ENCODE measurements around the gene CARNS1. TPM values are rescaled to one million over a fixed set of nuclear protein-coding genes. Genes with fewer than 3 reads are reported as not detected.

Gene CARNS1
- polyA plus RNA-seq, 1 donor (not counting 4 experiments of a cell fraction or from before 2014, with no cell fraction given): not detected

GRCh38 chr11:67437082-67437808 lies 21.8 kb downstream of the CARNS1 start, which contains the start of gene PTPRCAP:
PTPRCAP (minus strand) TSS chr11:67437682; CDS start chr11:67437619, 63 bp downstream.
- H3K79me2 ChIP-seq (ENCODE audit: control insufficient read depth, insufficient read depth, low read length): peaks cover 6% of the 10 kb centered on the region
- peaks cover under 1% of the 10 kb centered on the region for H3K4me1 ChIP-seq (ENCODE audit: control insufficient read depth, extremely low read depth, insufficient read depth, low read length)
- no peak within 1 kb of the TSS for H3K4me3 ChIP-seq (ENCODE audit: control insufficient read depth in 2 of 3, extremely low read depth in 1 of 3, insufficient read depth in 2 of 3, low read depth in 1 of 3, low read length in 3 of 3)
- peaks cover 21 to 35% of the 10 kb centered on the region in 2 experiments for H3K36me3 ChIP-seq (ENCODE audit: control insufficient read depth in 2 of 2, extremely low read depth in 1 of 2, insufficient read depth in 2 of 2, low read length in 2 of 2)
- DNase-seq (ENCODE audit: low read depth, low spot score) (no peak), FAIRE-seq (no peak)
- peaks cover 5% of the 10 kb centered on the region for H4K20me1 ChIP-seq (ENCODE audit: control insufficient read depth, extremely low read depth, insufficient read depth, low read length)
- no peaks in the 10 kb centered on the region for H3K9me1 ChIP-seq (ENCODE audit: control insufficient read depth, extremely low read depth, insufficient read depth, low read length)
- H3K9ac ChIP-seq (ENCODE audit: control insufficient read depth, extremely low read depth, insufficient read depth, low read length): no peak within 1 kb of the TSS
- dilution Hi-C loops (cut with MboI; ENCODE audit: extremely low pct_ligation_motif_present, low sequenced_read_pairs): no loop called here
- no peak within 1 kb of the TSS for H3K4me2 ChIP-seq (ENCODE audit: control insufficient read depth, extremely low read depth, insufficient read depth, low read depth, low read length)
- no peaks in the 10 kb centered on the region for H3K27me3 ChIP-seq (ENCODE audit: control insufficient read depth, extremely low read depth, insufficient read depth, low read length)
- no peaks in the 10 kb centered on the region for H3K9me3 ChIP-seq (ENCODE audit: control insufficient read depth, low read depth, low read length)
- no peak for TF ChIP-seq CTCF (optimal IDR thresholded peaks at IDR 0.05 in 1 of 3, IDR thresholded peaks at IDR 0.05 in 1 of 3, conservative IDR thresholded peaks at IDR 0.05 in 1 of 3; ENCODE audit: extremely low read depth in 1 of 3, insufficient read depth in 2 of 3, low read length in 3 of 3)
- no peak for TF ChIP-seq EZH2 (IDR thresholded peaks at IDR 0.05; ENCODE audit: low read length)
- no peak within 1 kb of the TSS for H2AFZ ChIP-seq (ENCODE audit: control insufficient read depth, low read length)
- H3K27ac ChIP-seq (ENCODE audit: control insufficient read depth, insufficient read depth, low read length): no peak within 1 kb of the TSS

- TF ChIP-seq EZH2 (IDR thresholded peaks at IDR 0.05; ENCODE audit: low read length): no peak
- TF ChIP-seq CTCF (optimal IDR thresholded peaks at IDR 0.05 in 1 of 3, IDR thresholded peaks at IDR 0.05 in 1 of 3, conservative IDR thresholded peaks at IDR 0.05 in 1 of 3; ENCODE audit: extremely low read depth in 1 of 3, insufficient read depth in 2 of 3, low read length in 3 of 3): no peak
- H3K4me3 ChIP-seq (ENCODE audit: control insufficient read depth in 2 of 3, extremely low read depth in 1 of 3, insufficient read depth in 2 of 3, low read depth in 1 of 3, low read length in 3 of 3): no peak overlapping the region
- H3K9me3 ChIP-seq (ENCODE audit: control insufficient read depth, low read depth, low read length): no peaks in the 10 kb centered on the region
- H2AFZ ChIP-seq (ENCODE audit: control insufficient read depth, low read length): no peak overlapping the region
- H3K79me2 ChIP-seq (ENCODE audit: control insufficient read depth, insufficient read depth, low read length): peaks cover 12% of the 10 kb centered on the region
- peaks cover 6% of the 10 kb centered on the region for H3K4me1 ChIP-seq (ENCODE audit: control insufficient read depth, extremely low read depth, insufficient read depth, low read length)
- dilution Hi-C loops (cut with MboI; ENCODE audit: extremely low pct_ligation_motif_present, low sequenced_read_pairs): no loop called here
- peaks cover 5% of the 10 kb centered on the region for H4K20me1 ChIP-seq (ENCODE audit: control insufficient read depth, extremely low read depth, insufficient read depth, low read length)
- H3K9me1 ChIP-seq (ENCODE audit: control insufficient read depth, extremely low read depth, insufficient read depth, low read length): no peaks in the 10 kb centered on the region
- no peak overlapping the region for H3K27ac ChIP-seq (ENCODE audit: control insufficient read depth, insufficient read depth, low read length)
- H3K4me2 ChIP-seq (ENCODE audit: control insufficient read depth, extremely low read depth, insufficient read depth, low read depth, low read length): no peak overlapping the region
- FAIRE-seq: no peak
- peaks cover 17 to 31% of the 10 kb centered on the region in 2 experiments for H3K36me3 ChIP-seq (ENCODE audit: control insufficient read depth in 2 of 2, extremely low read depth in 1 of 2, insufficient read depth in 2 of 2, low read length in 2 of 2)
- H3K27me3 ChIP-seq (ENCODE audit: control insufficient read depth, extremely low read depth, insufficient read depth, low read length): no peaks in the 10 kb centered on the region
- no peak overlapping the region for H3K9ac ChIP-seq (ENCODE audit: control insufficient read depth, extremely low read depth, insufficient read depth, low read length)
- no peak for DNase-seq (ENCODE audit: low read depth, low spot score)
Measured at GRCh38 chr11:67437809-67438157, 22.3 kb downstream of the CARNS1 start.

Data from keratinocyte (primary cell).